A549 (cell line): ENCODE results near the gene PDE10A.

ENCODE experiments used
- ATOH8 ChIP-seq: fragments of 250-450 bp; sonication (Bioruptor Pico); IDR thresholded peaks from 2 replicates; pipeline ENCODE4 v1.5.0; 2020; ENCODE audit warnings: low read depth, mild to moderate bottlenecking, moderate library complexity
- BHLHE40 ChIP-seq: IDR thresholded peaks from 2 replicates; pipeline ENCODE4 v1.6.1; 2012; ENCODE audit warnings: low read depth, low read length, inconsistent platforms
- CBX2 ChIP-seq: fragments of 200-600 bp; sonication (generic); IDR thresholded peaks from 2 replicates; pipeline ENCODE4 v1.6.1; 2016; ENCODE audit warnings: low read depth, mild to moderate bottlenecking, borderline replicate concordance
- CBX8 ChIP-seq: fragments of 200-600 bp; sonication (generic); IDR thresholded peaks from 2 replicates; pipeline ENCODE4 v1.6.1; 2016
- EHMT2 ChIP-seq: fragments of 200-600 bp; sonication (generic); IDR thresholded peaks from 2 replicates; pipeline ENCODE4 v1.6.1; 2016; ENCODE audit warnings: antibody characterized with exemption, low read depth, mild to moderate bottlenecking, moderate library complexity
- EP300 ChIP-seq, 2 experiments: fragments of >200 bp; sonication (Bioruptor Twin); formaldehyde crosslinking; IDR thresholded peaks; 2 replicates in 1 of 2; 3 replicates in 1 of 2; pipeline ENCODE4 v1.6.1; 2016 to 2017
- ESRRA ChIP-seq: fragments of 150-350 bp; IDR thresholded peaks from 2 replicates; pipeline ENCODE4 v1.6.1; 2014; ENCODE audit warnings: mild to moderate bottlenecking, low read length, borderline replicate concordance
- FOSB ChIP-seq: fragments of 250-450 bp; sonication (Bioruptor Pico); IDR thresholded peaks from 2 replicates; pipeline ENCODE4 v1.5.0; 2020; ENCODE audit warnings: mild to moderate bottlenecking, moderate library complexity
- JUNB ChIP-seq: fragments of >200 bp; sonication (Bioruptor Twin); formaldehyde crosslinking; IDR thresholded peaks from 2 replicates; pipeline ENCODE4 v1.6.1; 2016
- POLR2A ChIP-seq: IDR thresholded peaks from 2 replicates; pipeline ENCODE4 v1.6.1; 2012; ENCODE audit warnings: mild to moderate bottlenecking, low read length
- RNF2 ChIP-seq: fragments of 200-600 bp; sonication (generic); IDR thresholded peaks from 2 replicates; pipeline ENCODE4 v1.6.1; 2016; ENCODE audit warnings: low read depth, mild to moderate bottlenecking, antibody characterized with exemption, moderate library complexity, borderline replicate concordance
- TF ChIP-seq, protein P1 (sequence below): fragments of >200 bp; sonication (Bioruptor Twin); formaldehyde crosslinking; IDR thresholded peaks from 3 replicates; pipeline ENCODE4 v1.5.1; 2016
- TF ChIP-seq, protein P2 (sequence below): IDR thresholded peaks from 2 replicates; pipeline ENCODE4 v1.6.1; 2012; ENCODE audit warnings: low read depth, borderline replicate concordance

DNA sequence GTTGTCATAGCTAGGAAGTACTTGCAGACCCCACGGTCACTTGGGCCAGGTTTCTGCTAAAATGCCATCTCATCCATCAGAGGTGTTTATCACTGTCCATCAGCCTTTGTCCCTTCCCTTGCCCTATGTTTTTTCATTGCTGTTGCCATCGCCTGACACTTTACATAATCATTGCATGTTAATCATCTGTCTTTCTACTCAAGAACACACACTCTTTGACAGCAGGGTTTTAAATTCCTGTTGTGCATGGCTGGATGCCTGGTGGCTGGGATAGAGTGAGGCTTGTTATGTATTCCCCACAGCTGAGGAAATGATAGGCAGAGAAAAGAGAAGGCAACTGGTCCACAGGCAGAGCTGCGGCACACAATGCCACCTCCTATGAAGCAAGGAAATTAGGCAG, 341.9 kb downstream of the PDE10A start:
- TF ChIP-seq, protein P1, sequence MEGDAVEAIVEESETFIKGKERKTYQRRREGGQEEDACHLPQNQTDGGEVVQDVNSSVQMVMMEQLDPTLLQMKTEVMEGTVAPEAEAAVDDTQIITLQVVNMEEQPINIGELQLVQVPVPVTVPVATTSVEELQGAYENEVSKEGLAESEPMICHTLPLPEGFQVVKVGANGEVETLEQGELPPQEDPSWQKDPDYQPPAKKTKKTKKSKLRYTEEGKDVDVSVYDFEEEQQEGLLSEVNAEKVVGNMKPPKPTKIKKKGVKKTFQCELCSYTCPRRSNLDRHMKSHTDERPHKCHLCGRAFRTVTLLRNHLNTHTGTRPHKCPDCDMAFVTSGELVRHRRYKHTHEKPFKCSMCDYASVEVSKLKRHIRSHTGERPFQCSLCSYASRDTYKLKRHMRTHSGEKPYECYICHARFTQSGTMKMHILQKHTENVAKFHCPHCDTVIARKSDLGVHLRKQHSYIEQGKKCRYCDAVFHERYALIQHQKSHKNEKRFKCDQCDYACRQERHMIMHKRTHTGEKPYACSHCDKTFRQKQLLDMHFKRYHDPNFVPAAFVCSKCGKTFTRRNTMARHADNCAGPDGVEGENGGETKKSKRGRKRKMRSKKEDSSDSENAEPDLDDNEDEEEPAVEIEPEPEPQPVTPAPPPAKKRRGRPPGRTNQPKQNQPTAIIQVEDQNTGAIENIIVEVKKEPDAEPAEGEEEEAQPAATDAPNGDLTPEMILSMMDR, result no peak
- TF ChIP-seq ATOH8 (CRISPR knock-in tag) (no peak), FOSB (CRISPR knock-in tag) (no peak), CBX2 (no peak), RNF2 (no peak), POLR2A (no peak), EP300 (IDR thresholded peaks at IDR 0.05) (no peak), JUNB (no peak), BHLHE40 (no peak), EHMT2 (no peak), ESRRA (no peak), CBX8 (no peak)
- TF ChIP-seq, protein P2, sequence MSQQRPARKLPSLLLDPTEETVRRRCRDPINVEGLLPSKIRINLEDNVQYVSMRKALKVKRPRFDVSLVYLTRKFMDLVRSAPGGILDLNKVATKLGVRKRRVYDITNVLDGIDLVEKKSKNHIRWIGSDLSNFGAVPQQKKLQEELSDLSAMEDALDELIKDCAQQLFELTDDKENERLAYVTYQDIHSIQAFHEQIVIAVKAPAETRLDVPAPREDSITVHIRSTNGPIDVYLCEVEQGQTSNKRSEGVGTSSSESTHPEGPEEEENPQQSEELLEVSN, result no peak
